ENCODE results near the gene TCERG1L. TPM values are rescaled to one million over a fixed set of nuclear protein-coding genes. Genes with fewer than 3 reads are reported as not detected.

Gene TCERG1L
- total RNA-seq, 1 donor from 2014 or later: 0.46 TPM

- TF ChIP-seq CTCF (IDR thresholded peaks at IDR 0.05; ENCODE audit: insufficient read depth, low read length, poor library complexity, severe bottlenecking): no peak
- Histone ChIP-seq H3K36me3 (ENCODE audit: control insufficient read depth, insufficient read depth, low read length) (no peaks in the 10 kb centered on the region), H3K27me3 (ENCODE audit: control insufficient read depth, insufficient read depth, low read length) (no peaks in the 10 kb centered on the region), H3K4me3 (ENCODE audit: low read depth, low read length) (no peak overlapping the region)
- DNase-seq (ENCODE audit: low read depth): no peak
Observed at GRCh38 chr10:131200856-131201470, 110.6 kb downstream of the TCERG1L start.

- no peaks in the 10 kb centered on the region for H3K27me3 ChIP-seq (ENCODE audit: control insufficient read depth, insufficient read depth, low read length)
- H3K36me3 ChIP-seq (ENCODE audit: control insufficient read depth, insufficient read depth, low read length): no peaks in the 10 kb centered on the region
- no peak for TF ChIP-seq CTCF (IDR thresholded peaks at IDR 0.05; ENCODE audit: insufficient read depth, low read length, poor library complexity, severe bottlenecking)
- H3K4me3 ChIP-seq (ENCODE audit: low read depth, low read length): no peak overlapping the region
- no peak for DNase-seq (ENCODE audit: low read depth)
Observed at GRCh38 chr10:131199646-131200045, 111.9 kb downstream of the TCERG1L start.

- no peaks in the 10 kb centered on the region for H3K36me3 ChIP-seq (ENCODE audit: control insufficient read depth, insufficient read depth, low read length)
- no peak overlapping the region for H3K4me3 ChIP-seq (ENCODE audit: low read depth, low read length)
- H3K27me3 ChIP-seq (ENCODE audit: control insufficient read depth, insufficient read depth, low read length): no peaks in the 10 kb centered on the region
- no peak for DNase-seq (ENCODE audit: low read depth)
- no peak for TF ChIP-seq CTCF (IDR thresholded peaks at IDR 0.05; ENCODE audit: insufficient read depth, low read length, poor library complexity, severe bottlenecking)
Observed at GRCh38 chr10:131198843-131199242, 112.7 kb downstream of the TCERG1L start.

GRCh38 chr10:131198401-131198800, 113.1 kb downstream of the TCERG1L start:
- no peaks in the 10 kb centered on the region for H3K27me3 ChIP-seq (ENCODE audit: control insufficient read depth, insufficient read depth, low read length)
- no peak overlapping the region for H3K4me3 ChIP-seq (ENCODE audit: low read depth, low read length)
- H3K36me3 ChIP-seq (ENCODE audit: control insufficient read depth, insufficient read depth, low read length): no peaks in the 10 kb centered on the region
- TF ChIP-seq CTCF (IDR thresholded peaks at IDR 0.05; ENCODE audit: insufficient read depth, low read length, poor library complexity, severe bottlenecking): no peak
- no peak for DNase-seq (ENCODE audit: low read depth)

DNA sequence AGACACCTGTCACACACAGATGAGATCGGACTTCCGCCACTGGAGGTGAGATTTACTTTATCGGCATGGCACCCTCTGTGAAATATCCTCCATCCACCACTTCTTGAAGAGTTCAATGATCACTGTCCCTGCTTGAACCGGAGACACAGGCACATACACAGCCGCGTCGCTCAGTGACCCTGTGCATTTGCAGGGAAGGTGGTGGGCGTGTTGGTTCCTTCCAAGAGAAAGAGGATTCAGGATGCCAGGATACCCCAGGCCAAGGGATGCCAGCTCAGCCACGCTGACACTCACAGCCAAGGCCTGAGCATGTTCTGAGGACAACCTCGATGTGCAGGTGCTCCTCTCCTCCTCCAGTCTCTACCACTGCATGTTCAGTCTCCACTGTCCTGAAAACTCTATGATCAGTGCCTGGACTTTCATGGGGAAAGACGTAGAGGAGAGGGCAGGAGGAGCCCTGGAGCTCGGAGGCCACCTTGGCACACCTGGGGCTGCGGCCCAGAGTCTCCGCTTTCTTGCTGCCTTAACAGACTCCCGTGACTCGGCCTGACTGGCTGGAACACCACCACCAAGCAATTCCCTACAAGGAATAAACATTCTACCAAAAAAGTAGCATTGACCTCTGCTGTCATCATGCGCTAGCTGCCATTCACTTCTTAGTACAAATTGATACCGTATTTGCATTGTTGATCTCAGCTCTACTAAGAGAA, 115.2 kb downstream of the TCERG1L start:
- DNase-seq (ENCODE audit: low read depth): no peak
- no peak for TF ChIP-seq CTCF (IDR thresholded peaks at IDR 0.05; ENCODE audit: insufficient read depth, low read length, poor library complexity, severe bottlenecking)
- no peaks in the 10 kb centered on the region for H3K36me3 ChIP-seq (ENCODE audit: control insufficient read depth, insufficient read depth, low read length)
- H3K4me3 ChIP-seq (ENCODE audit: low read depth, low read length): no peak overlapping the region
- H3K27me3 ChIP-seq (ENCODE audit: control insufficient read depth, insufficient read depth, low read length): no peaks in the 10 kb centered on the region

Data from kidney epithelial cell (primary cell).